WTC11 (cell line): Measurements from ENCODE around the gene FAM174B.

Experiments
- CREB1 ChIP-seq: sonication (generic); formaldehyde crosslinking; IDR thresholded peaks from 2 replicates; pipeline ENCODE4 v1.8.0; 2023; ENCODE audit warnings: mild to moderate bottlenecking, missing genetic modification reagents
- CTCF ChIP-seq: fragments of 200-600 bp; IDR thresholded peaks from 2 replicates; pipeline ENCODE4 v1.8.0; 2022; ENCODE audit warnings: antibody characterized with exemption
- E2F5 ChIP-seq: sonication (generic); formaldehyde crosslinking; IDR thresholded peaks from 2 replicates; pipeline ENCODE4 v1.8.1; 2022; ENCODE audit warnings: mild to moderate bottlenecking, moderate library complexity, missing genetic modification reagents
- JUN ChIP-seq: sonication (generic); formaldehyde crosslinking; IDR thresholded peaks from 2 replicates; pipeline ENCODE4 v1.8.0; 2023; ENCODE audit warnings: mild to moderate bottlenecking, missing genetic modification reagents
- NR3C1 ChIP-seq: sonication (generic); formaldehyde crosslinking; conservative IDR thresholded peaks from 2 replicates; pipeline ENCODE4 v1.8.1; 2023; ENCODE audit warnings: low read depth, mild to moderate bottlenecking, missing genetic modification reagents
- SP1 ChIP-seq: sonication (generic); formaldehyde crosslinking; conservative IDR thresholded peaks from 2 replicates; pipeline ENCODE4 v1.8.1; 2022; ENCODE audit warnings: missing genetic modification reagents
- TP53 ChIP-seq: sonication (generic); formaldehyde crosslinking; IDR thresholded peaks from 2 replicates; pipeline ENCODE4 v1.8.1; 2023; ENCODE audit warnings: mild to moderate bottlenecking, missing genetic modification reagents

- no peak for TF ChIP-seq CTCF
- no peak for TF ChIP-seq JUN
- TF ChIP-seq TP53, result no peak
- TF ChIP-seq CREB1 (CRISPR knock-in tag), result no peak
- TF ChIP-seq E2F5 (CRISPR knock-in tag), result no peak
- no peak for TF ChIP-seq NR3C1 (CRISPR knock-in tag)
- no peak for TF ChIP-seq SP1 (CRISPR knock-in tag)
Measured at GRCh38 chr15:92662762-92663161, 7.2 kb upstream of the FAM174B start.
